ENCODE data around the gene TCTA. TPM values are rescaled to one million over a fixed set of nuclear protein-coding genes. Genes with fewer than 3 reads are reported as not detected.
A peak's percentile ranks its signal among the peaks of the same experiment; 100 is the strongest.

TCTA gene
- polyA plus RNA-seq, 1 experiment, result 57.2 TPM

GRCh38 chr3:49411535-49411967 lies 672 bp upstream of the TCTA start:
- CTCF ChIA-PET, result interaction anchor here (0.9 to 1.4 kb wide), 2 partner anchors 23 to 71 kb away, joined by 3 to 5 read pairs; partner anchors contain the start of gene USP4
- peaks cover 4% of the 10 kb centered on the region for H3K36me3 ChIP-seq (ENCODE audit: control insufficient read depth, insufficient read depth, low read length)

GRCh38 chr3:49412632-49413337 lies 562 bp downstream of the TCTA start:
- DNase-seq (ENCODE audit: low read depth), result no peak
- CTCF ChIA-PET, result interaction anchor here (1.0 to 1.4 kb wide), 3 partner anchors 25 to 86 kb away, joined by 3 read pairs; no protein-coding TSS in a partner anchor

More at GRCh38 chr3:49411535-49411967, 672 bp upstream of the TCTA start:
- no peaks in the 10 kb centered on the region for H3K27me3 ChIP-seq (ENCODE audit: control insufficient read depth, insufficient read depth, low read length)
- POLR2A ChIA-PET, result interaction anchor here (0.6 to 0.8 kb wide), 4 partner anchors 17 to 306 kb away, joined by 3 to 6 read pairs (median 4); partner anchors contain the start of gene NICN1
- peak overlapping the region; percentile 81 for H3K4me3 ChIP-seq (ENCODE audit: low read depth, low read length)
- TF ChIP-seq CTCF (IDR thresholded peaks at IDR 0.05; ENCODE audit: insufficient read depth, low read depth, low read length), result no peak
- no peak for DNase-seq (ENCODE audit: low read depth)

GRCh38 chr3:49413338-49413734 lies 1.1 kb downstream of the TCTA start:
- H3K4me3 ChIP-seq (ENCODE audit: low read depth, low read length), result no peak overlapping the region
- H3K27me3 ChIP-seq (ENCODE audit: control insufficient read depth, insufficient read depth, low read length), result no peaks in the 10 kb centered on the region
- DNase-seq (ENCODE audit: low read depth), result no peak
- CTCF ChIA-PET, result interaction anchor here (1.0 to 1.1 kb wide), 2 partner anchors 36 to 86 kb away, joined by 3 read pairs; no protein-coding TSS in a partner anchor
- no peak for TF ChIP-seq CTCF (IDR thresholded peaks at IDR 0.05; ENCODE audit: insufficient read depth, low read depth, low read length)
- peaks cover 11% of the 10 kb centered on the region for H3K36me3 ChIP-seq (ENCODE audit: control insufficient read depth, insufficient read depth, low read length)
- POLR2A ChIA-PET, result no interaction called here

More at GRCh38 chr3:49412632-49413337, 562 bp downstream of the TCTA start:
- Histone ChIP-seq H3K27me3 (ENCODE audit: control insufficient read depth, insufficient read depth, low read length) (no peaks in the 10 kb centered on the region), H3K4me3 (ENCODE audit: low read depth, low read length) (peak overlapping the region; percentile 75), H3K36me3 (ENCODE audit: control insufficient read depth, insufficient read depth, low read length) (peaks cover 11% of the 10 kb centered on the region)
- POLR2A ChIA-PET, result no interaction called here
- no peak for TF ChIP-seq CTCF (IDR thresholded peaks at IDR 0.05; ENCODE audit: insufficient read depth, low read depth, low read length)

- Histone ChIP-seq H3K36me3 (ENCODE audit: control insufficient read depth, insufficient read depth, low read length) (peaks cover 13% of the 10 kb centered on the region), H3K4me3 (ENCODE audit: low read depth, low read length) (no peak overlapping the region), H3K27me3 (ENCODE audit: control insufficient read depth, insufficient read depth, low read length) (no peaks in the 10 kb centered on the region)
- POLR2A ChIA-PET, result interaction anchor here (0.6 kb wide), 1 partner anchor 55 kb away, joined by 3 read pairs; the partner anchor contains the start of gene DAG1
- DNase-seq (ENCODE audit: low read depth), result no peak
- no peak for TF ChIP-seq CTCF (IDR thresholded peaks at IDR 0.05; ENCODE audit: insufficient read depth, low read depth, low read length)
- CTCF ChIA-PET, result no interaction called here
These were observed 2.5 kb downstream of the TCTA start for GRCh38 chr3:49414753-49415152.

- no peak for TF ChIP-seq CTCF (IDR thresholded peaks at IDR 0.05; ENCODE audit: insufficient read depth, low read depth, low read length)
- DNase-seq (ENCODE audit: low read depth), result no peak
- peaks cover 13% of the 10 kb centered on the region for H3K36me3 ChIP-seq (ENCODE audit: control insufficient read depth, insufficient read depth, low read length)
- ChIA-PET CTCF (interaction anchor here (0.5 kb wide), 1 partner anchor 32 kb away, joined by 4 read pairs; no protein-coding TSS in a partner anchor), POLR2A (interaction anchor here (0.7 kb wide), 1 partner anchor 410 kb away, joined by 5 read pairs; no protein-coding TSS in a partner anchor)
- no peaks in the 10 kb centered on the region for H3K27me3 ChIP-seq (ENCODE audit: control insufficient read depth, insufficient read depth, low read length)
- no peak overlapping the region for H3K4me3 ChIP-seq (ENCODE audit: low read depth, low read length)
These were observed 3.8 kb downstream of the TCTA start for GRCh38 chr3:49415931-49416601.

All from BJ (cell line).